ENCODE measurements around the gene STIM1.

The STIM1 gene

GRCh38 chr11:4065601-4066377, 210.3 kb downstream of the STIM1 start:
- no peak for DNase-seq (ENCODE audit: low spot score)

- no peak for DNase-seq (ENCODE audit: low spot score)
These were observed 211.4 kb downstream of the STIM1 start for GRCh38 chr11:4066910-4067309.

- DNase-seq (ENCODE audit: low spot score), result no peak
These were observed 213.5 kb downstream of the STIM1 start for GRCh38 chr11:4068962-4069361.

GRCh38 chr11:4071325-4071724, 215.9 kb downstream of the STIM1 start:
- DNase-seq (ENCODE audit: low spot score), result no peak

- DNase-seq (ENCODE audit: low spot score), result no peak
These were observed 216.4 kb downstream of the STIM1 start for GRCh38 chr11:4071914-4072313.

- DNase-seq (ENCODE audit: low spot score), result peak; percentile 73
These were observed 217.3 kb downstream of the STIM1 start for GRCh38 chr11:4072668-4073285.

GRCh38 chr11:4074266-4074665, 218.8 kb downstream of the STIM1 start:
- no peak for DNase-seq (ENCODE audit: low spot score)

GRCh38 chr11:4076774-4077173, 221.3 kb downstream of the STIM1 start:
- DNase-seq (ENCODE audit: low spot score), result no peak

GRCh38 chr11:4083198-4083597, 227.7 kb downstream of the STIM1 start:
- DNase-seq (ENCODE audit: low spot score), result no peak

- peak; percentile 41 for DNase-seq (ENCODE audit: low spot score)
These were observed 229.1 kb downstream of the STIM1 start for GRCh38 chr11:4084406-4085125.

GRCh38 chr11:4085575-4085974, 230.1 kb downstream of the STIM1 start:
- DNase-seq (ENCODE audit: low spot score), result no peak

- no peak for DNase-seq (ENCODE audit: low spot score)
These were observed 231.3 kb downstream of the STIM1 start for GRCh38 chr11:4086575-4087353.

GRCh38 chr11:4087551-4087950, 232.1 kb downstream of the STIM1 start:
- DNase-seq (ENCODE audit: low spot score), result no peak

- DNase-seq (ENCODE audit: low spot score), result no peak
These were observed 234.8 kb downstream of the STIM1 start for GRCh38 chr11:4090258-4090657.

GRCh38 chr11:4092026-4092425, 236.6 kb downstream of the STIM1 start:
- DNase-seq (ENCODE audit: low spot score), result no peak

- DNase-seq (ENCODE audit: low spot score), result no peak
These were observed 238.3 kb downstream of the STIM1 start for GRCh38 chr11:4093519-4094347.

GRCh38 chr11:4094348-4095291, 239.2 kb downstream of the STIM1 start, which contains the start of gene RRM1:
Gene RRM1, plus strand, starts transcription at chr11:4094799. Its CDS starts 214 bp downstream, at chr11:4095013.
- peak; percentile 98 for DNase-seq (ENCODE audit: low spot score)

- DNase-seq (ENCODE audit: low spot score), result peak; percentile 16
These were observed 240.2 kb downstream of the STIM1 start for GRCh38 chr11:4095509-4096230.
